Fibroblast of skin of left biceps (primary cell): ENCODE results near the gene ZNF576.
A peak's percentile ranks its signal among the peaks of the same experiment; 100 is the strongest.
"Not testable (repeated sequence)": the region's sequence is repeated elsewhere in the genome, so short reads cannot be mapped to it uniquely, and the experiment has no call there.

Experiments used
- DNase-seq, 2 experiments: peaks; one replicate each; pipeline ENCODE4 v3.0.0-alpha.2; 2013; ENCODE audit warnings: low read depth in 2 of 2

The ZNF576 gene, protein sequence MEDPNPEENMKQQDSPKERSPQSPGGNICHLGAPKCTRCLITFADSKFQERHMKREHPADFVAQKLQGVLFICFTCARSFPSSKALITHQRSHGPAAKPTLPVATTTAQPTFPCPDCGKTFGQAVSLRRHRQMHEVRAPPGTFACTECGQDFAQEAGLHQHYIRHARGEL

DNA sequence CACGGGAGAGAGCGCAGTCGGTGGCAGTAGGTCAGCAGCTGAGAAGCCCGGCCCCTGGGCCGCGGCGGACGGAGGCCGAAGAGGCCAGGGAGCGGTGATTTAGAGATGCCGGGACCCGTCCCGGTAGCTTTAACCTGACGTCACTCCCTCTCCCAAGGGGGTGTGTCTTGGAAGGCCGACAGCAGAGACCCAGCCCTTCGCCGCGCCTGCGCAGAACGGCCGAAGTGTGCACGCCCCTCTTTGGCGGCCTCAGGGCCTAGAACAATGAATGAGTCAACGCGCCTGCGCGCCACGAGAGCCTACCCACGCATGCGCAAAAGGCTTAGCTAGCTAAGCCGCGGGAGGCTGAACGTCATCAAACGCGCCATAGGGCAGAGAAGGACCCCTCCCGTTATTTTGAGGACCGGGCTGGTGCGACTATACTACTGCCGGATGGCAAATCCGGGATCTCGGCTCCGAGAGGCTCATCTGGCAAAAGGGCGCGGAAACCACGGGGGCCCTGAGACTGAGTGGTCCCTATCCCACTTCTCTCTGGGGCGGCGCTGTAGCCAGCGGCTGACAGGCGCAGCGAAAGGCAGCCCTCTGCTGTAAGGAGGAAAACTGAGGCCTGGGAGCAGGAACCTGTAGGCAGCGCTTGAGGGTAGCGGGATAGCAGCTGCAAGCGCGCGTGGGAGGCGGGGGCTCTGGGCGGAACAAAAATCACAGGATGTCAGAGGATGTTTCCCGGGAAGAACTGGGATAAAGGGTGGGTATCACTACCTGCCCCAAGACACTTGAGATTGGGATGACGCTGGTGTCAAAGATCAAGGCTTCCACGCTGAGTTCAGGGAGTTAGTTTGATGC, at the start of gene ZNF576, which contains the start of gene IRGQ:
Gene ZNF576, plus strand, starts transcription at position 597 of the 843 bp plus-strand sequence. CDS start 514 bp downstream, outside the sequence.
Gene IRGQ, minus strand, starts transcription at position 136 of the 843 bp plus-strand sequence. CDS start 796 bp downstream, outside the sequence.
- peak; percentile 97 to 98 for DNase-seq

DNA sequence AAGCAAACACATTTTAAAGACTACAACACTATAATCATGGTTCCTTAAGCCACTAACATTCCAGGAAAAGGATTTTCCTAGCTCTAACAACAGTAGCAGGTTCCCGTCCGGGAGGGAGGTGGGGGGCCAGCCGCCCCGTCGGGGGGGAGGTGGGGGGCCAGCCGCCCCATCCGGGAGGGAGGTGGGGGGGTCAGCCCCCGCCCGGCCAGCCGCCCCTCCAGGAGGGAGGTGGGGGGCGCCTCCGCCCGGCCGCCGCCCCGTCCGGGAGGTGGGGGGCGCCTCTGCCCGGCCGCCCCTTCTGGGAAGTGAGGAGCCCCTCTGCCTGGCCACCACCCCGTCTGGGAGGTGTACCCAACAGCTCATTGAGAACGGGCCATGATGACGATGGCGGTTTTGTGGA, 48.5 kb upstream of the ZNF576 start:
- DNase-seq, result not testable (repeated sequence)

DNA sequence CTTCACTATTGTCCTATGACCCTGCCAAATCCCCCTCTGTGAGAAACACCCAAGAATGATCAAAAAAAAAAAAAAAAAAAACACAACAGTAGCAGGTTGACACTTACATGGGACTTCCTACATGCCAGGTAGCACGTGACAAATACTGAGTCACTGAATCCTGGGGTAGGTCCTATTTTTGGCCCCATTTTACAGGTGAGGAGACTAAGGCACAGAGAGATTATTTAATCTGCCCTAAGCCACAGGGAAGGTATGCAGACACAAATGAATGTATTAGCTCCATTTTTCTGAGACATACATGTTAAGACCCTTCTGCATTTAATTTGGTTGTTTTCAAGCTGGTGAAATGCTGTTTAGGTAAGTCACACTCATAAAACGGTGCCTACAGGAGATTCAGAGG, 47.7 kb upstream of the ZNF576 start:
- DNase-seq, result no peak

DNA sequence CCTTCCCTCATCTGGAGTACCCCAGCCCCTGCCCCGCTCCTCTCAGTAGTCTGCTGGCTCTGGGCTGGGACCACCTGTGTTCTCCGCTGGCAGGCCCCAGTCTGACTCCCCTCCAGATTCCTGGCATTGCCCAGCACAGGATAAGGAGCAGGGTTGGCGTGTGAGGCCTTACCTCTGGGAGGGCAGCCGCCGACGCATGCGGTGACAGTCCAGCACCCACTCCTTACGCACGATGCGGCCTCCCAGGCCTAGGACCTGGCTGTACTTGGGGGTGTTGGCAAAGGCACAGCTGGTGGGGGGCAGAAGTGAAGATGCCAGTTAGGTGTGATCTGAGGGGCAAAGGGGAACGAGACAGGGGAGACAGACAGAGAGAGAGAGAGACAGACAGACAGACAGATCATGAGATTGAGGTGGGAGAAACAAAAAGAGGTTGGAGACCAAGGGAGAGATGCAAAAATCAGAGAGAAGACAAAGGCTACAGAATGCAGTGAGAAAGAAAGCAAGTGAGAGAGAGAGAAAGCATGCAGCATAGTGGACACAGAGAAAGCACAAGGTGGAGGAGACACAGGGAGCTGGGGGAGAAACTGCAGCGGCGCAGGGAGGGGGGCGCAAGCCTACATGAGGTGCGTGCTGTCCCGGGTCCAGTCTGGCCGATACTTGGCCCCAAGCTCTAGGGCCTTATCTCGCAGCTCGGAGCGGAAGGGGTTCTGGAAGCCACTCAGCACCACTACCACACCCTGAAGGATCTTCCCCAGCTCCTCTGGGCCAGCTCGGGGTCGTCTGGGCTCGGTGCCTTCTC, 44.8 kb upstream of the ZNF576 start:
- DNase-seq, result no peak

DNA sequence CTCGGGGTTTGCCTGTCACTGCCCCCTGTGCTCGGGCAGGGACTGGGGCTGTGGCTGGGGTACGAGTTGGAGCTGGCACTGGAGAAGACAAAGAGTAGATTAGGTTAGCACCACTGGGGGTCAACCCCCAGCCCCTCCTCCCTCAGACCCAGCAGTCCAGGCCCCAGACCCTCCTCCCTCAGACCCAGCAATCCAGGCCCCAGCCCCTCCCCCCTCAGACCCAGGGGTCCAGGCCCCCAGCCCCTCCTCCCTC, 44.3 kb upstream of the ZNF576 start:
- DNase-seq, result no peak

DNA sequence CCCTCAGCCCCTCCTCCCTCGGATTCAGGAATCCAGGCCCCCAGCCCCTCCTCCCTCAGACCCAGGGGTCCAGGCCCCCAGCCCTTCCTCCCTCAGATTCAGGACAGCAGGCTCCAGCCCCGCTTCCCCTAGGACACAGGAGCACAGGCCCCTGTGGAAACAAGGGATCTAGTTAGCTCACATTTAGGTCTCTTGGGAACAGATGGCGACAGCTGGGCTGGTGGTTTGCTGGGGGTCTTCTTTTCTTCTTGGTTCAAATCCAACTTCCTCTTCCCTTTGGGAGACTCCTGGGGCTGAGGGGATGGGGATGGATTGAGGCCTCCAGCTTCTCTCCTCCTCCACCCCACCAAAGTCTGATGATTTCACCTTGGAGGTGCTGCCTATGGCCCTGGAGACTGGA, 43.8 kb upstream of the ZNF576 start:
- DNase-seq, result no peak

DNA sequence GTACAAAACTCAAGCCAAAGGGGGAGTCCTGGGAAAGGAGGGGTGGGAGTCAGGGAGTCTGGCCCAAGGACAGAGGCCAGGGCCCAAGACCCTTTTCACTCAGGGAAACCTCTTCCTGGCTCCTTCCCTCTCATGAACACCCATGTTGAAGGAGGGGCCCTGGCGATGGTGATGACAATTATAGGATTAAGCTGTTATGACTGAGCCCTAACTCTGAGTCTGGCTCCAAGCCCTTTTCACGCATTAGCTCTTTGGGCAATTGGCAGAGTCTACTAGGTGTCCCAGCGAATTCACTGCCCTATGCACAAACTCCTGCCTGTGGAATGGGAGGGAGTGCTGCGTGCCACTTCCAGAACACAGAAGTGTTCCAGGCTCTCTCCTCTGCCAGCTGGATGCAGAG, 42.7 kb upstream of the ZNF576 start:
- DNase-seq, result no peak

DNA sequence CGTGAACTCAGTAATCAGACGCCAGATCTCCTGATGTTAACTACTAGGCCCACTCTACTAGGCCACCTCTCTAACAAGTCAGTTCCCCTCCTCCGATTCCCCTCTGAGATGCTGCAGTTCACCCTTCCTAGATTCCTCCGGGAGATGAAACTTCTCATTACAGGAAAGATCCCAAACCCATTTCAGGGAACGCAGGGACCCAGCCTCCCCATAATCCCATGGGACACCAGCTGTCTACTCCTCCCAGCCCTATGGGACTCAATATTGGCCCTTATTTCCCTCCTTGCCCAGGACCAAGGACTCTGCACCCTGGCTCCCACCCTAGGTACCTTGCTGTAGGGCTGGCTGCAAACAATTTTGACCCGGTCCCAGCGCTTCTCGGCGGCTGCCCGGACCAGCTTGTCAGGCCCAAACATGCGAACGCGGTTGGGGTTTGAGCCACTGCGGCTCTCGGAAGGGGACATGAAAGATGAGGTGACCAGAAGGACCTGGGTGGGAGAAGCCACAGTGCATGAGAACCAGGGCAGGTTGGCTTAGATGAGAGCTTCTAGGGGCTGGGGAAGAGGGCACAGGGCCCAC, 42.0 kb upstream of the ZNF576 start:
- no peak for DNase-seq

DNA sequence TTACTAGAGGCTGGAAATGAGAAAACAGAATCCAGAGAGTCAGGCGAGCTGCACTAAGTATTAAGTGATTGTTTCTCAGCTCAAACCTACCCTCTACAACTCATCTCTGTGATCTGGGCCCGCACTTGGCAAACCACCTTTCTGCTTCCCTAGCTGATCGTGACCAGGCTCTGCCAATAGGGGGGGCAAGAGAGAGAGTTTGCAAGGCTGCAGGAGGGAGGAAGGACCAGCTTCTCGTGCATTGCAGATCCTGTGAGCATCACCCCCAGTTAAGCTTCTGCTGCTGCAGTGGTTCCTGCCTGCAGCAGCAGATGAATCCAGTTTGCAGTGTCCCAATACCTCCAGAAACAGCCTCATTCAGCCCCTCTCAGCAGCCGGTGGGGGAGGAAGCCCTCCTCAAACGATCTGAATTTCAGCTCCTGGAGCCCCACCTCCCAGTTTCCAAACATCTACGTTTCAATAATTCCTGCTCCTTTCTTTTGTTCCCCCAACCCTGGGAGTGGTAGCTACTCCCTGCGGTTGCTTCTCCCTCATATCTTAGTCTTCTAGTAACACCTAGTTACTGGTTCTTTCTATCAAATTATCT, 41.1 kb upstream of the ZNF576 start:
- peak in 1 of 2 experiments; percentile 10 for DNase-seq

DNA sequence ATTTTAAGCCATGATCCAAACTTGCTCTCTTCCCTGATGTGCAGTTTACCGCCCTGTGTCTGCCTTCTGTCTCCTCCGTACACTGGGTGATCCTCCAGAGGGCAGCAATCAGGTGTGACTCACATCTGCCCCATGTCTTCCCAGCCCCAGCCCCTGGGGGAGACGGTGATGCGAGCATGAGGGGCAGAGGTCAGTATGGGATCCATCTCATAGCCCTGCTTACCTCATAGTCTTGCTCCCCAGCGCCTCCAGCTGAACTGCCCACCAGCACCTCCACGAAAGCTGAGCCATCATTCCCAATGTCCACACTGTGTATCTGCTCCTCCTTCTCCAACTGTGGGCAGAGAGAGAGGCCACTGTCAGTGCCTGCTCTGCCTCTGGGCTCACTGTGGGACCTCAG, 35.7 kb upstream of the ZNF576 start:
- no peak for DNase-seq

DNA sequence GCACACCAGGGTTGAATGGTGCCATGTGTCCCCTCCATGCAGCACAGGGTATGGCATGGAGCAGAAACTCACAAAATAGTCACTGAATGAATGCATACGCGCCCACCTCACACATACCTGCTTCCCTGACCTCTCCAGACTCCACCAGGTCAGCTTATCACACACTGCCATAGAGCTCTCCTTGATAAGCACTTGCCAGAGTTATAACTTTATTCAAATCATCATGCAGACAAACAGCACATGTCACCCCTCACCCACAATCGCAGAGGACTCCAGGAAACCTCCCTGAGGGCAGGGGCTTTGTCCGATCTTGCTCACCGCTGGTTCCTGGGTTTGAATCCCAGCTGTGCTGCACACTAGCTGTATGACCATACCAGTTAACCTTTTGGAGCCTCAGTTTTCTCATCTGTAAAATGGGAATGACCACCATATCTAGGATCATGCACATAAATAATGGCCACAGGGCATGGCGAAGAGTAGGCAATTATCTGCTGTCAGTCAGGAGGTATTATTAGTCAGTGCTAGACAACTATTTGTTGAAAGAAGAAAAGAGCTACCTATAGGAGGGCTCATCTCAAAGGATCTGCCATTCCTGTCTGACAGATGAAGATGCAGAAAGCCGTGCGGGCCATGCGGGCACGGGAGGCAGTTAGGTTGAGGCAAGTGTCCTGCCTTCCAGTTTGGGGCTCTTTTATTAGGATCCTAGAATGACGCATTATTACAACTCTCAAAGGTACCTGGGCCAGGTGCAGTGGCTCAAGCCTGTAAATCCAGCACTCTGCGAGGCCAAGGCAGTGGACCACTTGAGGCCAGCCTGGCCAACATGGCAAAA, 35.0 kb upstream of the ZNF576 start:
- no peak for DNase-seq

DNA sequence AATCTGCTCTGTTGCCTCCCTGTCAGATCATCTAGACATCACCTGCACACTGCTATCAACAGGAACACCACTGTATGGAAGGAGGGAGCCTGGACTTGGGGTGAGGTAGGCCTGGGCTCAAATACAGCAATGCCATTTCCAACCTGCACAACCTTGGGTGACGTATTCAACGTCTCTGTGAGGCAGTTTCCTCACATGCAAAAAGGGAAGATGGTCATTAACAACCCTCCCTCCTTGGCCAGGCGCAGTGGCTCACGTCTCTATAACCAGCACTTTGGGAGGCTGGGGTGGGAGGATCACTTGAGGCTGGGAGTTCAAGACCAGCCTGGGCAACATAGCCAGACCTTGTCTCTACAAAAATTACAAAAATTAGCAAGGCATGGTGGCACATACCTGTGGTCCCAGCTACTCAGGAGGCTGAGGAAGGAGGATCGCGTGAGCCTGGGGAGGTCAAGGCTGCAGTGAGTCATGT, 34.1 kb upstream of the ZNF576 start:
- DNase-seq, result no peak

DNA sequence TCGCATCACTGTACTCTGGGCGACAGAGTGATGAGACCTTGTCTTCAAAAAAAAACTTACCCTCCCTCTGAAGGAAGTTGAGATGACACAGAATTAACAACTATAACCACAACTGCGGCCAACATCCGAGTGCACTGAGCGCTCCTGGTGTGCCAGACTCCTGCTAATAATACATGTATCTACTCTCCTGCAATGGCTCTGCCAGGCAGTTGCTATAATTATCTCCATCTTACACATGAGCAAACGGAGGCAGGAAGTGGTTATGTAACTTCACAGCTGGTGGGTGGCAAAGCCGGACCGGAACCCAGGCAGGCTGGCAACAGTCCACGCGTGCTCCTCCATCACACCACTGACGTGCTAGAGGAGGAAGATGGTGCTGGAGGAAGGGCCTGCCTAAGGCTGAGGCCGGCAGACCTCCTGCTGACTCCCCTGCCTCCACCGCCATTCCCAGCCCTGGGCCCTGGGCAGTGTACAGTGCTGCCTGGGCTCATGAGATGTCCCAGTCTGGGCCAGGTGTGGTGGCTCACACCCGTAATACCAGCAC, 33.6 kb upstream of the ZNF576 start:
- DNase-seq, result peak; percentile 13 to 19

DNA sequence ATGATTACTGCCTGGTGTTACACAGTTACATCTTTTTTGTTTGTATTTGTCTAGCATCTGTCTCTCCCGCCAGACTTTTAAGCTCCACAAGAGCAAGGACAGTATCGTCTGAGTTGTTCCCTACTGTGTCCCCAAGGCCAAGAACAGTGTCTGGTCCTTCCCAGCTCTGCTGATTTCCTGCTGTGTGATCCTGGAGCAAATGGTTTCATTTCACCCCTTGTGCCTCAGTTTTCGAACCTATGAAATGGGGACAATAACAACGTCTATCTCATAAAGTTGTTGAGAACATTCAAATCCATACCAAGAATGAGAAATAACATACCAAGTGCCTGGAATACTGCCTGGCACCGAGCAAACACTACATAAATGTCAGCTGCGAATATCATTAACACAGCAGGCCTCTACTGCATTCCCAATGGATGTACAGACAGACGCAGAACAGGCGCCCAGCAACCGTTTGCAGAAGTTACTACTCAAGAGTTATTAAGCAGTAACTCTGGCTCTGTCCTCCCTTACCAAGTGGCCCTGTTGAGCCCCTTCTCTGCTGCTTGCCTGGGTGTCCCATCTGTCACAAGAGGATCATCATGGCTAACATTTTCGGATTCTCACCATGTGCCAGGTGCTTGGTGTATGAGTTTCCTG, 32.5 kb upstream of the ZNF576 start:
- DNase-seq, result no peak

DNA sequence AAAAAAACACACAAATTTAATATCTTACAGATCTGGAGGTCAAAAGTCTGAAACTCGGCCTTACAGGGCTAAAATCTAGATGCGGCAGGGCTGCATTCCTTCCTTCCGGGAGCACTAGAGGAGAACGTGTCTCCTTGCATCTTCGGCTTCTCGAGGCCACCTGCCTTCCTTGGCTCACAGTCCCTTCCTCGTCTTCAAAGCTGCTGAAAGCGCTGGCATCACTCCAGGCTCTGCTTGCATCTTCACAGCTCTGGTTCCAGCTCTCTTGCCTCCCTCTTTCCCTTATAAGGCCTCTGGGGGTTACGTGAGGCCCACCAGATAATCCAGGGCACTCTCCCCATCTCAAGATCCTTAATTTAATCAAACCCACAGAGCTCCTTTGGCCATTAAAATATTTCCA, 31.6 kb upstream of the ZNF576 start:
- no peak for DNase-seq

DNA sequence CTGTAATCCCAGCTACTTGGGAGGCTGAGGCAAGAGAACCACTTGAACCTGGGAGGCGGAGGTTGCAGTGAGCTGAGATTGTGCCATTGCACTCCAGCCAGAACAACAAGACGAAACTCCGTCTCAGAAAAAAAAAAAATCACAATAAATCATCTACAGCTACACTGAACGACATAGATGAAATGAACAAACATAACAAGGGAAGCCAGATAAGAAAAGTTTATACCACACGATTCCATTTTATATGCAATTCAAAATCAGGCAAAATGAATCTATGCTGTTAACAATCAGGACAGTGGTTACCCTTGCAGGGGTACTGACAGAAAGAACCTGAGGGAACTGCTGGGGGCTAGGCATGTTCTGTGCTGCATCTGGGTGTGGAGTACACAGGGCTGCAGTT, 26.7 kb upstream of the ZNF576 start:
- DNase-seq, result no peak

DNA sequence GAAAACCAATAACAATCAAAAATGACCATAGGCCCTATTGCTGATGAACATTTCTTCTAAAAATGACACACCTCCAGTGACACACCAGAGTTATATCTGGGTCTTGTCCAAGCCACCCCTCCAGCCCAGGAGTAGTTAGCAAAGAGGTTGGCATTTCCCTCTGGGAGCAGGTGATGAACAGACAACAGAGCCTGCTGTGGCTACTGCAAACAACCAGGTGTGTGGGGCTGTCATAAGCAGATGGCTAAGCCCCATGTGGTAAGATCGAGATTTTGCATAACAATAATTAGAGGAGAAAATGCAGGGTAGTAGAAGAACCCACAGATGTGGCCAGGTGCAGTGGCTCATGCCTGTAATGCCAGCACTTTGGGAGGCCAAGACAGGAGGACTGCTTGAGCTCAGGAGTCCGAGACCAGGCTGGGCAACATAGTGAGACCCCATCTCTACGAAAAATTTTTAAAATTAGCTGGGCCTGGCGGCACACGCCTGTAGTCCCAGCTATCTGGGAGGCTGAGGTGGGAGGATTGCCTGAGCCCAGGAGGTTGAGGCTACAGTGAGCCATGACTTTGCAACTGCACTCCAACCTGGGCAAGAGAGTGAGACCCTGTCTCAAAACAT, 26.1 kb upstream of the ZNF576 start:
- no peak for DNase-seq

DNA sequence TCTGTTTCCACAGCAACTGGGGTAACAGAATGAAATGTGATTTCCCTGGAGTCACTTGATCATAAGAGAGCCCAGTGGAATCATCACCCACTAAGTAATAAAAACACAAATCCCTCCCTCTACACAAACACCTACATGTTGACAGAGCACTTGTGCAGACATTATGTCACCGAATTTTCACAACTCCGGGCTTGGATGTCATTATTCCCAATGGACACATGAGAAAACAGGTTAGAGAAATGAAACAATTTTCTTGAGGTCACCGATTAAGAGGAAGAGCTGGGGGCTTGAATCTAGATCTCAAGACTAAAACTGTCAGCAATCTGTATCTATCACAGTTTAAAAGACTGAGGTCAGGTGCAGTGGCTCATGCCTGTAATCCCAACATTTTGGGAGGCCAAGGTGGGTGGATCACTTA, 24.2 kb upstream of the ZNF576 start:
- no peak for DNase-seq

DNA sequence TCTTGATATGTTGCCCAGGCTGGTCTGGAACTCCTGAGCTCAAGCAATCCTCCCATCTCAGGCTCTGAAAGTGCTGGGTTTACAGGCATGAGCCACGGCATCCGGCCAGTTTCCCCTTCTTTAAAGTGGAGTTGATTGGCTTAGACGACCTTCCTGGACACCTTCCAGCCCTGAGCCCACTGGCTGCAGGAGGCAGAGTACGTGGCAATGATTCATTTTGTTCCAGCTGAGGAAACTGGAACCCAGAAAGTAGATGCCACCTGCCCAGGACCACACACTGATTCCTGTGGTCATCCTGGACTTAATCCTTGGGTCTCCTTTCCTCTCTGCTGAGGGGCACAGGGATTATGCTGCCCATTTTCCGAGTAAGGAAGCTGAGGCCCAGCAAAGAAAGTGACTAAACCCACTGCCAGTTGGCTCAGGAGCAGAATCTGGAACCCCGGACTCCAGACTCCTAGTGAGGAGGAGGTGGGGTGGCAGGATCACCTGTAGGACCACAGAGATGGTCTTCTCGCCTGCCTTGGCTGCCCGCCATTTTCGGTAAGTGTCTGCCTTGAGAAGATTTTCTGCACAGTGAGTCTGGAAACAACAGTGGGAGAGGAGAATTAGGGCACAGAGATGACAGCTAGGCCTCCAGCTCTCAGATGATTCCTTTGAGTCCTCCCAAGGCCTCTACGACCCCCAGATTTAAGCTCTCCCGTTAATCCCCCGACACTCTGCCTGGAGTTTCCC, 21.8 kb upstream of the ZNF576 start:
- DNase-seq, result no peak
